Breast epithelium (tissue), 4 donors: ENCODE data around the gene ATG2A. TPM values are rescaled to one million over a fixed set of nuclear protein-coding genes. Genes with fewer than 3 reads are reported as not detected.

ENCODE experiments used
- DNase-seq, 2 donors: peaks; one replicate each; pipeline ENCODE4 v3.0.0-alpha.2; 2019; ENCODE audit warnings: low spot score in 2 of 2
- H3K27ac ChIP-seq, 2 donors: fragments of 200-600 bp; sonication (generic) in 1 of 2; one replicate each; pipeline ENCODE4 v1.5.1; 2016 to 2019; ENCODE audit warnings: mild to moderate bottlenecking in 1 of 2
- H3K27me3 ChIP-seq, 2 donors: fragments of 200-600 bp; sonication (generic) in 1 of 2; one replicate each; pipeline versions ENCODE4 v1.5.1 to v1.6.0; 2017 to 2019; ENCODE audit warnings: control low read depth in 1 of 2, mild to moderate bottlenecking in 1 of 2
- H3K36me3 ChIP-seq: fragments of 200-600 bp; one replicate; pipeline ENCODE4 v1.5.1; 2019
- H3K4me1 ChIP-seq, 2 donors: fragments of 200-600 bp; sonication (generic); one replicate each; pipeline ENCODE4 v1.5.1; 2016 to 2019; ENCODE audit warnings: control low read depth in 1 of 2
- H3K4me3 ChIP-seq, 3 donors: fragments of 200-600 bp; sonication (generic); 1 replicate in 2 of 3; 2 replicates in 1 of 3; pipeline ENCODE4 v1.5.1; 2016 to 2019; ENCODE audit warnings: mild to moderate bottlenecking in 3 of 3, moderate library complexity in 2 of 3
- H3K9me3 ChIP-seq, 2 donors: fragments of 200-600 bp; sonication (generic) in 1 of 2; one replicate each; pipeline ENCODE4 v1.5.1; 2016 to 2019; ENCODE audit warnings: control low read depth in 1 of 2
- CTCF ChIP-seq, 3 donors: fragments of 450-650 bp; IDR thresholded peaks; one replicate each; pipeline ENCODE4 v1.5.1; 2016 to 2017; ENCODE audit warnings: antibody characterized with exemption in 3 of 3, mild to moderate bottlenecking in 3 of 3, moderate library complexity in 3 of 3
- POLR2A ChIP-seq: fragments of 450-650 bp; IDR thresholded peaks from one replicate; pipeline ENCODE4 v1.6.1; 2016; ENCODE audit warnings: antibody characterized with exemption, mild to moderate bottlenecking, moderate library complexity
- POLR2AphosphoS5 ChIP-seq, 3 donors: sonication (generic); formaldehyde crosslinking; IDR thresholded peaks; one replicate each; pipeline ENCODE4 v1.6.1; 2017; ENCODE audit warnings: antibody characterized with exemption in 3 of 3
- intact Hi-C: fragments of 100-400 bp; cut with DNase I; formaldehyde crosslinking; loops from one replicate; pipeline ENCODE4 v1.15.1; 2023; ENCODE audit warnings: low total_unique reads
- total RNA-seq, 3 donors: library from RNA; depleted of rRNA; stranded (reverse); fragments of >200 nt; gene quantifications; one replicate each; pipeline ENCODE4 v1.1.0, GENCODE V29; 2016

Gene ATG2A
- total RNA-seq, 3 donors from 2014 or later = 20.0 to 22.1 (median 21.2) TPM

- no peak overlapping the region for H3K4me3 ChIP-seq
- TF ChIP-seq POLR2A = no peak
- TF ChIP-seq POLR2AphosphoS5 (IDR thresholded peaks at IDR 0.05) = no peak
- H3K9me3 ChIP-seq = no peaks in the 10 kb centered on the region
- H3K27ac ChIP-seq = peak overlapping the region in 1 of 2 donors; percentile 60
- DNase-seq = no peak
- peaks cover 10% of the 10 kb centered on the region for H3K36me3 ChIP-seq
- H3K4me1 ChIP-seq = no peaks in the 10 kb centered on the region
- H3K27me3 ChIP-seq = no peaks in the 10 kb centered on the region
- intact Hi-C loops = no loop called here
Observed at GRCh38 chr11:64900774-64901173, 16.2 kb downstream of the ATG2A start.

DNA sequence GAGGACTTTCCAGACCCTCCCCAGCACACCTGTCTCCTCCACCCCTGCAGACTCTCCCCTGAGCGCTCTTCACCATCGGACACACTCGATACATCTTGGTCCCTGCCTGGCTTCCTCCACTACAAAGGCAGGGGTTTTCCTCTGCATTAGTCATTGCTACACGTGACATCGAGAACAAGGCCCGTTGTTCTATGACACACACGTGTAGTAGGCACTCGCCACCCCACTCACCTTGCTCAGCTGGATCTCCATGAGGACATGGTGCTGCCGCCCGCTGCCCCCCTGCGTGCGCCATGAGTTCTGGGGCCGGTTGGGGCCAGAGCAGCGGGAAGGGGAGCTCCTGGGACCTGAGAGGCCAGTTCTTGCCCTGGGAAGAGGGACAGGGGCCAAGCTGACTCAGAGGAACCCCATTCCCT is 16.7 kb downstream of the ATG2A start:
- no peaks in the 10 kb centered on the region for H3K4me1 ChIP-seq
- TF ChIP-seq POLR2A (no peak), POLR2AphosphoS5 (IDR thresholded peaks at IDR 0.05) (peak in 1 of 3 donors; percentile 31), CTCF (IDR thresholded peaks at IDR 0.05) (no peak)
- H3K4me3 ChIP-seq = no peak overlapping the region
- H3K36me3 ChIP-seq = peaks cover 10% of the 10 kb centered on the region
- H3K9me3 ChIP-seq = no peaks in the 10 kb centered on the region
- peak in 1 of 2 donors; percentile 68 for DNase-seq
- intact Hi-C loops = no loop called here
- no peaks in the 10 kb centered on the region for H3K27me3 ChIP-seq
- H3K27ac ChIP-seq = peak overlapping the region in 1 of 2 donors; percentile 60

GRCh38 chr11:64898541-64898940 is 18.5 kb downstream of the ATG2A start:
- peaks cover 7% of the 10 kb centered on the region for H3K36me3 ChIP-seq
- H3K9me3 ChIP-seq = no peaks in the 10 kb centered on the region
- H3K27me3 ChIP-seq = no peaks in the 10 kb centered on the region
- no peak for TF ChIP-seq POLR2A
- intact Hi-C loops = loop anchor here (5.0 kb wide), 1 partner anchor 51 kb away; no protein-coding TSS in a partner anchor
- no peaks in the 10 kb centered on the region for H3K4me1 ChIP-seq
- no peak overlapping the region for H3K4me3 ChIP-seq
- no peak for DNase-seq
- H3K27ac ChIP-seq = no peak overlapping the region

- peaks cover 3% of the 10 kb centered on the region for H3K36me3 ChIP-seq
- intact Hi-C loops = loop anchor here (5.0 kb wide), 1 partner anchor 51 kb away; no protein-coding TSS in a partner anchor
- H3K4me3 ChIP-seq = no peak overlapping the region
- no peaks in the 10 kb centered on the region for H3K9me3 ChIP-seq
- H3K4me1 ChIP-seq = no peaks in the 10 kb centered on the region
- no peak overlapping the region for H3K27ac ChIP-seq
- H3K27me3 ChIP-seq = no peaks in the 10 kb centered on the region
- TF ChIP-seq CTCF (IDR thresholded peaks at IDR 0.05) (no peak), POLR2AphosphoS5 (IDR thresholded peaks at IDR 0.05) (no peak), POLR2A (no peak)
- DNase-seq = no peak
Observed at GRCh38 chr11:64898076-64898445, 18.9 kb downstream of the ATG2A start.

DNA sequence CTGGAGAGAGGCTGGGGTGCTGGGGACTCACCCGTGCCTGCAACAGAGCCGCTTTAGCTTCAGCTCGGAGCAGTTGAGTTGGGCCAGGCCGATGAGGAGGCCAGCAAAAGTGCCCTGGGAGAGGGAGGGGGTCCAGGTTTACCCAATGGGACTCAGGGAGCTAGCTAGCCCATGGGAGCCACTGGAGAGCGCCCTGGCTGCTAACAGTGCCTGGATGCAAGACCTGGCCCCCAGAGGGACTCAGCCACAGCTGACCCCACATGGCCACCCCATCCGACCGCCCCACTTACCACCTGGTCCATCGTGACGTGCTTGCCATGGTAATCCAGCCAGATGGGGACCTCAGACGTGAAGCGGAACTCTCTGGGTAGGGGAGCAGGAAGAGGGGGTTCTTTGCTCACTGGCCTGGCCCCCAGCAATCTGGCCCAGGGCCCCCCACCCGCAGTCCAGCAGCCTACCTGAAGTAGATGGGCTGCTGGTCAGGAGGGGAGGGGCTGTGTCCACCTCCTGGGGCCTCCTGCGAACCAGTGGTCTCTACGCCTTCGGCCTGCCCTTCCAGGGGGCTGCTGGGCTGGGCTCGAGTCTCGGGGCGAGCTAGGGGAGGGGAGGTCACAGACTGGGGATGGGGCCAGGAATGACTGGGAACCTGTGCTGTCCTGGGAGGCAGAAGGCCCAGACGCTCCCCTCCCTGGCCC is 19.5 kb downstream of the ATG2A start:
- H3K27me3 ChIP-seq = no peaks in the 10 kb centered on the region
- DNase-seq = no peak
- no peaks in the 10 kb centered on the region for H3K4me1 ChIP-seq
- H3K9me3 ChIP-seq = no peaks in the 10 kb centered on the region
- TF ChIP-seq POLR2AphosphoS5 (IDR thresholded peaks at IDR 0.05) (no peak), POLR2A (no peak), CTCF (IDR thresholded peaks at IDR 0.05) (no peak)
- intact Hi-C loops = loop anchor here (5.0 kb wide), 1 partner anchor 50 kb away; no protein-coding TSS in a partner anchor
- H3K36me3 ChIP-seq = no peaks in the 10 kb centered on the region
- no peak overlapping the region for H3K27ac ChIP-seq
- H3K4me3 ChIP-seq = no peak overlapping the region

DNA sequence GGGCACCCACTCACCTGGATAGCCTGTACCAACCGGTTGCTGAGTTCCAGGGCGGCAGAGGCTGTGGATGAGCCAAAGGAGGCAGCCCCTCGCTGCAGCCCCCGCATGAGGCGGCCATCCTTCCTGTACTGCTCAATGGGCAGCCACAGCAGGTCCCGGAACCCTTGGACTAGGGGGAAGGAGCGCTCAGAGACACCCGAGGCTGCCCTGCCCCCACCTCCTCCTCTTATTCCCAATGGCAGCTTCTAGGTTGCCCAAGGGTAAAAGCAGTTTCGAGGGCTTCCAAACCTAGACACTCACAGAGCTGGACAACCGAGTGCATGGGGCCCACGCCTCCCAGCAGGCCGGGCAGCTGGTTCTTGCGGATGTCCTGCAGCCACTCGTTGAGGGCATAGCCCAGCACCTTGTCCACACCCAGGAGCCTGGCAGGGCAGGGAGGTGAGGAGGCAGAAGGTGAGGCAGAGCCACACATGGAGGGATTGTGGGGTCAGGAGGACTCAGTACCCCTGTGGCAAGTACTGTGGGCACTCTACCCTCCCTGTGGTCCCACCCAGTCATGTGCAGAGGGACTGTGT is 20.5 kb downstream of the ATG2A start:
- intact Hi-C loops = loop anchor here (5.0 kb wide), 1 partner anchor 49 kb away; no protein-coding TSS in a partner anchor
- Histone ChIP-seq H3K27me3 (no peaks in the 10 kb centered on the region), H3K36me3 (no peaks in the 10 kb centered on the region), H3K27ac (no peak overlapping the region), H3K9me3 (no peaks in the 10 kb centered on the region), H3K4me3 (no peak overlapping the region), H3K4me1 (no peaks in the 10 kb centered on the region)
- no peak for DNase-seq
- TF ChIP-seq CTCF (IDR thresholded peaks at IDR 0.05) (no peak), POLR2A (no peak), POLR2AphosphoS5 (IDR thresholded peaks at IDR 0.05) (no peak)
